Uterus (tissue), 4 donors: ENCODE data around the gene PFKL. TPM values are rescaled to one million over a fixed set of nuclear protein-coding genes. Genes with fewer than 3 reads are reported as not detected.

Experiments
- DNase-seq, 2 donors: peaks; one replicate each; pipeline ENCODE4 v3.0.0-alpha.2; 2019 to 2020
- H3K27ac ChIP-seq, 2 donors: fragments of 200-600 bp; sonication (generic); 1 replicate in 1 of 2; 2 replicates in 1 of 2; pipeline ENCODE4 v1.5.1; 2016 to 2018
- H3K27me3 ChIP-seq, 2 donors: fragments of 200-600 bp; sonication (generic); one replicate each; pipeline ENCODE4 v1.5.1; 2018 to 2019; ENCODE audit warnings: control low read depth in 1 of 2
- H3K36me3 ChIP-seq, 2 donors: fragments of 200-600 bp; sonication (generic); one replicate each; pipeline ENCODE4 v1.5.1; 2019; ENCODE audit warnings: control low read depth in 1 of 2
- H3K4me1 ChIP-seq, 2 donors: fragments of 200-600 bp; sonication (generic); one replicate each; pipeline ENCODE4 v1.5.1; 2018 to 2019; ENCODE audit warnings: control low read depth in 1 of 2
- H3K4me3 ChIP-seq, 2 donors: fragments of 200-600 bp; sonication (generic); 1 replicate in 1 of 2; 2 replicates in 1 of 2; pipeline ENCODE4 v1.5.1; 2018 to 2019; ENCODE audit warnings: mild to moderate bottlenecking in 1 of 2
- H3K9me3 ChIP-seq, 2 donors: fragments of 200-600 bp; sonication (generic); one replicate each; pipeline ENCODE4 v1.5.1; 2019; ENCODE audit warnings: control low read depth in 1 of 2
- POLR2A ChIP-seq, 2 donors: fragments of 450-650 bp; IDR thresholded peaks; one replicate each; pipeline ENCODE4 v1.6.1; 2016; ENCODE audit warnings: antibody characterized with exemption in 2 of 2, mild to moderate bottlenecking in 1 of 2, moderate library complexity in 1 of 2
- intact Hi-C: fragments of 100-400 bp; cut with DNase I; formaldehyde crosslinking; loops from one replicate; pipeline ENCODE4 v1.15.1; 2023; ENCODE audit warnings: low total_unique reads
- total RNA-seq, 4 donors: library from RNA; depleted of rRNA in 3 of 4; stranded (reverse); fragments of >200 nt in 3 of 4; gene quantifications; one replicate each; pipeline versions ENCODE4 v1.1.0 to v1.2.4, GENCODE V29; 2014 to 2023
- TF ChIP-seq, protein P1 (sequence below), 4 experiments: fragments of 200-600 bp in 2 of 4; fragments of 450-650 bp in 2 of 4; sonication (generic) in 2 of 4; IDR thresholded peaks; one replicate each; pipeline ENCODE4 v1.5.1; 2016 to 2019; ENCODE audit warnings: antibody characterized with exemption in 4 of 4, mild to moderate bottlenecking in 2 of 4, moderate library complexity in 1 of 4
- donor health status: DM: yes; HTN: yes; CAD: no.

PFKL gene
- total RNA-seq, 4 donors from 2014 or later: 36.5 to 144 (median 75.4) TPM

DNA sequence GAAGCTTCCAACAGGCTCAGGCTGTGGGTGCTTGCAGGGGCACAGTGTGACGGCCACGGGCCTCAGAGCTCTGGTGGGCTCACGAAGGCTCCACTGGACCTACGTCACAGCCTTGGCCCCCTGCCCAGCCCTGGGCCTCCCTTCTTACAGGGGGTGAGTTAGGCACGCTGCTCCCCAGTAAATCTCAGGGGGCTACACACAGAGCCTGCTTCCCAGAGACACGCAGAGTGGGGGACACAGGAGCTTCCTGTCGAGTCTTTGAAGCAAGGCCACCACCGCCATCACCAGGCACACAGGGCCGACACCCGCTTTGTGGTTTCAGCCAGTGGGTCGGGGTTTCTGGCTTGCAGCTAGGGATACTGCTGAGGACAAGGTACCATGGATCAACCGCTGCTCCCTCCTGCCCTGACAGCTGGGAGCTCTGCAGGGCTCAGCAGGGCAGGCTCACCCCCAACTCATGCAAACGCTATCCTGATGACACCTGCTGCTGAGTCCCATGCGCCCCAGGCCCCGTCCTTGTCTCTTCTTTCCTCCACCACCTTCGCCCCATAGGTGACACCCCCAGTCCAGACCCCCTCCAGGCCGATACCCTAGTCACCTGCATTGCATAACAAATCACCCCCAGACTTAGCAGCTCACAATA is 44.8 kb downstream of the PFKL start:
- TF ChIP-seq, protein P1, sequence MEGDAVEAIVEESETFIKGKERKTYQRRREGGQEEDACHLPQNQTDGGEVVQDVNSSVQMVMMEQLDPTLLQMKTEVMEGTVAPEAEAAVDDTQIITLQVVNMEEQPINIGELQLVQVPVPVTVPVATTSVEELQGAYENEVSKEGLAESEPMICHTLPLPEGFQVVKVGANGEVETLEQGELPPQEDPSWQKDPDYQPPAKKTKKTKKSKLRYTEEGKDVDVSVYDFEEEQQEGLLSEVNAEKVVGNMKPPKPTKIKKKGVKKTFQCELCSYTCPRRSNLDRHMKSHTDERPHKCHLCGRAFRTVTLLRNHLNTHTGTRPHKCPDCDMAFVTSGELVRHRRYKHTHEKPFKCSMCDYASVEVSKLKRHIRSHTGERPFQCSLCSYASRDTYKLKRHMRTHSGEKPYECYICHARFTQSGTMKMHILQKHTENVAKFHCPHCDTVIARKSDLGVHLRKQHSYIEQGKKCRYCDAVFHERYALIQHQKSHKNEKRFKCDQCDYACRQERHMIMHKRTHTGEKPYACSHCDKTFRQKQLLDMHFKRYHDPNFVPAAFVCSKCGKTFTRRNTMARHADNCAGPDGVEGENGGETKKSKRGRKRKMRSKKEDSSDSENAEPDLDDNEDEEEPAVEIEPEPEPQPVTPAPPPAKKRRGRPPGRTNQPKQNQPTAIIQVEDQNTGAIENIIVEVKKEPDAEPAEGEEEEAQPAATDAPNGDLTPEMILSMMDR (IDR thresholded peaks at IDR 0.05): no peak
- TF ChIP-seq POLR2A (IDR thresholded peaks at IDR 0.05): no peak
- peaks cover 0 to 7% of the 10 kb centered on the region in 2 donors for H3K4me1 ChIP-seq
- H3K4me3 ChIP-seq: no peak overlapping the region
- DNase-seq: no peak
- H3K27ac ChIP-seq: no peak overlapping the region
- H3K27me3 ChIP-seq: peaks cover under 1 to 5% of the 10 kb centered on the region in 2 donors
- intact Hi-C loops: loop anchor here (10.0 kb wide), 1 partner anchor 460 kb away; the partner anchor contains the start of gene UBE2G2
- H3K36me3 ChIP-seq: no peaks in the 10 kb centered on the region
- H3K9me3 ChIP-seq: no peaks in the 10 kb centered on the region

DNA sequence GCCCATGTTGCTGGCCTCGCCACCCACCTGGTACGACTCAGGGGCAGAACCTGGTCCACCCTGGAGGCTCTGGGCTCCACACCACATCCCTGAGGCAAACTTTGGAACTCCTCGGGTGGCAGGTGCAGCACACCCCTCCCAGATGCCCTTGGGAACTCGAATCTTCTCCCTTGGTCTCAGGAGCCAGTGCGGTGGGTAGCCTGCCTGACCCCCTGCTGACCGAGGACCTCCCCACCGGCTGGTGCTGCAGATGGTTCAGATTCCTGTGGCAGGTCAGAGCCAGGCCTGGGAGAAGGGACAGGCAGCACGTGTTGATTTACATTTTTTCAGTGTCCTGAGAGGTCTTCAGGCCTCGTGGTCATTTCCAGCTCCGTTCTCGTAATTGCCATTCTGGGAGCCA is 45.6 kb downstream of the PFKL start:
- intact Hi-C loops: loop anchor here (10.0 kb wide), 1 partner anchor 459 kb away; the partner anchor contains the start of gene UBE2G2

DNA sequence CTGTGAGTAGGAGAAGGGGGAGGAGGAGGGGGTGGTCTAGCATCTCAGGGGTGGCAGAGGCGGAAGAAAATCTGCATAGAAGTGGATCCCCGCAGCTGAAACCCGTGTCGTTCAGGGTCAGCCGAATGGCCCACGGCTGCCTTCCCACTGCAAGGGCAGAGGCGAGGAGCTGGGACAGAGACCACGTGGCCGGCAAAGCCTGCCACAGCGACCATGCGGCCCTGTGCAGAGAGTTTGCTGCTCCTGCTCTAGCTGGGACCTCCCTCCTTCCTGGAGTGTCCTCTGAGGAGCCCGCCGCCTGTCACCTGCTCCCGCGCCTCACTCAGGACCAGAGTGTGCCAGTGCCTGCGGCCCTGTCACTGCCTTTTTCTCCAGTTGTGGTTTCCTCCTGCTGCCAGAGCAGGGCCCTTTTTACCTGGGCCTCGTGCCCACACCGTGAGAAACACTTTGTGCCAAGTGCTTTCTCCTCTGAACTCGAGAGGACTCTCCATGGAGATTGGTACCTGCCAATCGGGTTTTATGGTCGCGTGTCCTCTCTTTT is 48.1 kb downstream of the PFKL start:
- no peaks in the 10 kb centered on the region for H3K9me3 ChIP-seq
- no peaks in the 10 kb centered on the region for H3K4me1 ChIP-seq
- peaks cover 3 to 5% of the 10 kb centered on the region in 2 donors for H3K27me3 ChIP-seq
- H3K27ac ChIP-seq: no peak overlapping the region
- intact Hi-C loops: loop anchor here (10.0 kb wide), 1 partner anchor 457 kb away; the partner anchor contains the start of gene UBE2G2
- TF ChIP-seq, protein P1 (IDR thresholded peaks at IDR 0.05): no peak
- TF ChIP-seq POLR2A (IDR thresholded peaks at IDR 0.05): no peak
- no peak for DNase-seq
- H3K36me3 ChIP-seq: no peaks in the 10 kb centered on the region
- H3K4me3 ChIP-seq: no peak overlapping the region

More for the DNA sequence above, 45.6 kb downstream of the PFKL start:
- Histone ChIP-seq H3K4me3 (no peak overlapping the region), H3K36me3 (no peaks in the 10 kb centered on the region), H3K27me3 (peaks cover 3 to 5% of the 10 kb centered on the region in 2 donors), H3K9me3 (no peaks in the 10 kb centered on the region), H3K4me1 (no peaks in the 10 kb centered on the region), H3K27ac (no peak overlapping the region)
- no peak for TF ChIP-seq POLR2A (IDR thresholded peaks at IDR 0.05)
- TF ChIP-seq, protein P1 (IDR thresholded peaks at IDR 0.05): no peak
- DNase-seq: no peak

DNA sequence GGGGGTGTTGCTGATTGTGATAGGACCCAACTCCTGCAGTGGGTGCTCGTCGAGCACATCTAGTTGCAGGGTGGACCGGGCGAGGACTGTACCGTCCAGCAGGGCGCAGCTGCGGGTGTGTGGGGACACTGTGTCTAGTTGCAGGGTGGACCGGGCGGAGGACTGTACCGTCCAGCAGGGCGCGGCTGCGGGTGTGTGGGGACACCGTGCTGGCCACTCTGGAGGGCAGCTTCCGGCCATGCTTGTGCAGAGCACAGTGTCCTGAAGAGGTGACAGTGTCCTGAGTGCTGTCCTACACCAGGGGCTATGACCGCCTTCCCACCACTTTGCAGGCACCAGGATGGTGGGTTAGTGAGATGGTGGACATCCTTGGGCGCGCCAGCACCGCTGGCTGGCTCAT is 49.0 kb downstream of the PFKL start:
- H3K4me1 ChIP-seq: no peaks in the 10 kb centered on the region
- TF ChIP-seq, protein P1 (IDR thresholded peaks at IDR 0.05): no peak
- no peak for TF ChIP-seq POLR2A (IDR thresholded peaks at IDR 0.05)
- H3K4me3 ChIP-seq: no peak overlapping the region
- peaks cover 3 to 5% of the 10 kb centered on the region in 2 donors for H3K27me3 ChIP-seq
- intact Hi-C loops: loop anchor here (10.0 kb wide), 1 partner anchor 456 kb away; the partner anchor contains the start of gene UBE2G2
- H3K9me3 ChIP-seq: no peaks in the 10 kb centered on the region
- H3K27ac ChIP-seq: no peak overlapping the region
- DNase-seq: no peak
- H3K36me3 ChIP-seq: no peaks in the 10 kb centered on the region

DNA sequence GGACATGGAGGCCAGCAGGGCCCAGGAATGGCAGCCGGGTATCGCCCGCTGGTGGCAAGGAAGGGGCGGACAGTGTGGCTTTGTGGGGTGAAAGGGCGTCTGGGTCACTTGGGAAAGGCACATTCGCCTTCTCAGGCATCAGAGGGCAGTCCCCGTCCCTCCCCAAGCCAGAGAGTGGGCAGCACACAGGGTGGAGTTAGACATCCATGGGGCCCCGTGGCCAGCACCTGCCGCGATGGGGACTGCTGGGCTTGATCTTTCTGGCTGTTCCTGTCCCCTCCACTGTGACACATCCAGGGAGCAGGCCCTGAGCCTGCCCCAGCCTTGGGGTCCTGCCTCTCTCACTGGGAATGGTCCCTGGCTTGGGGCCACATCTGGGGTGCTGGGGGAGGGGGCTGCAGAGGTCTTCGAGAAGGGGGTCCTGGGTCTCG is 49.6 kb downstream of the PFKL start:
- no peaks in the 10 kb centered on the region for H3K4me1 ChIP-seq
- no peaks in the 10 kb centered on the region for H3K9me3 ChIP-seq
- no peak overlapping the region for H3K4me3 ChIP-seq
- TF ChIP-seq, protein P1 (IDR thresholded peaks at IDR 0.05): no peak
- TF ChIP-seq POLR2A (IDR thresholded peaks at IDR 0.05): no peak
- DNase-seq: no peak
- H3K27me3 ChIP-seq: peaks cover 3 to 5% of the 10 kb centered on the region in 2 donors
- intact Hi-C loops: loop anchor here (10.0 kb wide), 1 partner anchor 455 kb away; the partner anchor contains the start of gene UBE2G2
- no peak overlapping the region for H3K27ac ChIP-seq
- H3K36me3 ChIP-seq: no peaks in the 10 kb centered on the region
